SK-N-SH (cell line): ENCODE results near the gene TRIM50. TPM values are rescaled to one million over a fixed set of nuclear protein-coding genes. Genes with fewer than 3 reads are reported as not detected.

Source experiments
- CTCF ChIA-PET: fragments of 300-600, 350-600 bp; formaldehyde crosslinking; extraction: SDS; loops from one replicate; lab custom pipeline; 2021; lab: Yijun Ruan, JAX
- POLR2A ChIA-PET: fragments of 350-600 bp; sonication (Branson Sonifier 250); formaldehyde crosslinking; extraction: SDS; loops from one replicate; lab custom pipeline; 2020; ENCODE audit warnings: antibody characterized with exemption, inconsistent platforms; lab: Yijun Ruan, JAX
- DNase-seq: peaks from one replicate; pipeline ENCODE4 v3.0.0; 2012
- H2AFZ ChIP-seq: fragments of 200-600 bp; sonication (generic); 2 replicates; pipeline ENCODE4 v1.8.1; 2016; ENCODE audit warnings: antibody characterized with exemption, mild to moderate bottlenecking, low read depth
- H3F3A ChIP-seq: fragments of 200-600 bp; sonication (generic); replicated peaks from 2 replicates; pipeline ENCODE3; 2016; ENCODE audit warnings: antibody characterized with exemption, mild to moderate bottlenecking; ENCODE audit not compliant: insufficient read depth
- H3K27ac ChIP-seq, 2 experiments: fragments of 200-500 bp in 1 of 2; fragments of 200-600 bp in 1 of 2; sonication (Bioruptor generic) in 1 of 2; sonication (generic), shearing (Covaris generic) in 1 of 2; 2 replicates each; pipeline versions ENCODE4 v1.5.1 to v1.6.1; 2014 to 2016; ENCODE audit warnings: low read depth in 2 of 2, inconsistent platforms in 1 of 2, low read length in 1 of 2, mild to moderate bottlenecking in 1 of 2, mixed read lengths in 1 of 2
- H3K27me3 ChIP-seq: fragments of 200-600 bp; sonication (generic), shearing (Covaris generic); 2 replicates; pipeline ENCODE4 v1.6.1; 2016; ENCODE audit warnings: mixed run types; ENCODE audit not compliant: insufficient read depth
- H3K36me3 ChIP-seq, 2 experiments: fragments of 200-500 bp in 1 of 2; fragments of 200-600 bp in 1 of 2; sonication (Bioruptor generic) in 1 of 2; sonication (generic) in 1 of 2; replicated peaks in 1 of 2; 2 replicates each; pipeline versions ENCODE3 to v1.5.1; 2014 to 2016; ENCODE audit warnings: low read length in 1 of 2, mild to moderate bottlenecking in 1 of 2; ENCODE audit not compliant: insufficient read depth in 2 of 2, control insufficient read depth in 1 of 2
- H3K4me1 ChIP-seq, 2 experiments: fragments of 200-500 bp in 1 of 2; fragments of 200-600 bp in 1 of 2; sonication (Bioruptor generic) in 1 of 2; sonication (generic), shearing (Covaris generic) in 1 of 2; 2 replicates each; pipeline versions ENCODE4 v1.5.1 to v1.6.1; 2014 to 2016; ENCODE audit warnings: low read depth in 1 of 2, low read length in 1 of 2, mixed run types in 1 of 2; ENCODE audit not compliant: insufficient read depth in 2 of 2, control insufficient read depth in 1 of 2
- H3K4me2 ChIP-seq: fragments of 200-600 bp; sonication (generic), shearing (Covaris generic); 2 replicates; pipeline ENCODE4 v1.6.1; 2017; ENCODE audit warnings: mixed run types
- H3K4me3 ChIP-seq, 2 experiments: fragments of 200-500 bp in 1 of 2; fragments of 200-600 bp in 1 of 2; sonication (Bioruptor generic) in 1 of 2; sonication (generic), shearing (Covaris generic) in 1 of 2; 2 replicates each; pipeline versions ENCODE4 v1.5.1 to v1.8.1; 2014 to 2016; ENCODE audit warnings: low read depth in 2 of 2, inconsistent platforms in 1 of 2, low read length in 1 of 2, mild to moderate bottlenecking in 1 of 2, mixed read lengths in 1 of 2, moderate library complexity in 1 of 2
- H3K79me2 ChIP-seq: fragments of 200-600 bp; sonication (generic); 2 replicates; pipeline ENCODE4 v1.8.1; 2017; ENCODE audit warnings: mild to moderate bottlenecking; ENCODE audit not compliant: insufficient read depth
- H3K9ac ChIP-seq: fragments of 200-600 bp; sonication (generic); 2 replicates; pipeline ENCODE4 v1.6.1; 2017; ENCODE audit warnings: mixed run types
- H3K9me2 ChIP-seq: fragments of 200-600 bp; sonication (generic); 2 replicates; pipeline ENCODE4 v1.6.1; 2017; ENCODE audit warnings: mixed run types
- H3K9me3 ChIP-seq: fragments of 200-600 bp; sonication (generic); 2 replicates; pipeline ENCODE4 v1.6.1; 2017; ENCODE audit warnings: mixed run types, mild to moderate bottlenecking, moderate library complexity
- H4K20me1 ChIP-seq: fragments of 200-600 bp; sonication (generic); 2 replicates; pipeline ENCODE4 v1.6.1; 2017; ENCODE audit warnings: mild to moderate bottlenecking, mixed run types; ENCODE audit not compliant: insufficient read depth
- GATA2 ChIP-seq: sonication (generic); formaldehyde crosslinking; IDR thresholded peaks from 2 replicates; pipeline ENCODE4 v1.5.0; 2020; ENCODE audit warnings: mild to moderate bottlenecking, missing genetic modification reagents
- JUND ChIP-seq: IDR thresholded peaks from 2 replicates; pipeline ENCODE4 v1.4.0; 2012
- MEF2A ChIP-seq: IDR thresholded peaks from 2 replicates; pipeline ENCODE4 v1.4.0; 2012; ENCODE audit warnings: low read depth, borderline replicate concordance
- NRF1 ChIP-seq: IDR thresholded peaks from 2 replicates; pipeline ENCODE4 v1.6.1; 2012; ENCODE audit warnings: low read depth, mild to moderate bottlenecking, low read length
- POLR2AphosphoS5 ChIP-seq: IDR thresholded peaks from 2 replicates; pipeline ENCODE4 v1.6.1; 2012; ENCODE audit warnings: low read depth, low read length
- RFX5 ChIP-seq: IDR thresholded peaks from 2 replicates; pipeline ENCODE4 v1.6.1; 2012; ENCODE audit warnings: mild to moderate bottlenecking, improper control_type of control experiment, low read length
- TAF1 ChIP-seq: IDR thresholded peaks from 2 replicates; pipeline ENCODE4 v1.6.1; 2012; ENCODE audit warnings: low read depth, mild to moderate bottlenecking, low read length, moderate library complexity, borderline replicate concordance
- TEAD4 ChIP-seq: IDR thresholded peaks from 2 replicates; pipeline ENCODE4 v1.4.0; 2012; ENCODE audit warnings: mild to moderate bottlenecking, borderline replicate concordance; ENCODE audit not compliant: insufficient read depth
- WGBS: methylation state at CpG from one replicate; pipeline ENCODE4 v1.1.6; 2017; ENCODE audit warnings: low lambda C conversion rate; 5-methylcytosine and 5-hydroxymethylcytosine counted together
- polyA plus RNA-seq, 3 experiments: library from polyadenylated mRNA; depleted of rRNA; stranded (reverse); fragments of >200 nt; gene quantifications; 2 replicates each; pipeline ENCODE4 v1.2.3, GENCODE V29; 2012
- TF ChIP-seq, protein P1 (sequence below): fragments of 150-350 bp; IDR thresholded peaks from 2 replicates; pipeline ENCODE4 v1.6.1; 2016; ENCODE audit warnings: mild to moderate bottlenecking, low read depth, low read length
- TF ChIP-seq, protein P2 (sequence below): IDR thresholded peaks from 2 replicates; pipeline ENCODE4 v1.4.0; 2012; ENCODE audit warnings: low read depth
- TF ChIP-seq, protein P3 (sequence below): IDR thresholded peaks from 2 replicates; pipeline ENCODE4 v1.6.1; 2012; ENCODE audit warnings: mild to moderate bottlenecking, low read depth, low read length, moderate library complexity

Gene TRIM50
- polyA plus RNA-seq, 1 of the 3 experiments (the other 2 are of a cell fraction): not detected

DNA sequence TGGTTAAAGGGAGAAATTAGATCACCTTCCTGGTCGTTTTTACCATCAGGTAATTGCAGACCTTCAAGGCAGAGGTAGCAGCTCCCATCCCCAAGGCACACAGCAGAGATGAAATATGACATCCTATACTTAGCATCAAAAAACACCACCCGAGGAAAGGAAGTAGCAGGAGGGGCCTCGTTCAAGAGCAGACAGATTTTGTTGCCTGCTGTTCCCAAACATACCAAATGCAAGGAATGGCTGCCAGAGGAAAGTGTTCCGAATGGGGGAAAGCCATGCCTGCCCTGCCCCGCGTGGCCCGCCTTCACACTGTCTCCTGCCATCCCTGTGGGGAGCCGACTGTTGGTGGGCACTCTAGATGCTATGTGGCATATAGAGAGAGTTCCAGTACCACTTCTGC lies 18.1 kb upstream of the TRIM50 start:
- Histone ChIP-seq H3K27ac (no peak overlapping the region), H3K4me3 (no peak overlapping the region), H3K27me3 (no peaks in the 10 kb centered on the region), H2AFZ (no peak overlapping the region), H3K36me3 (no peaks in the 10 kb centered on the region), H3F3A (no peaks in the 10 kb centered on the region), H3K9ac (no peak overlapping the region), H3K9me2 (no peaks in the 10 kb centered on the region), H3K4me2 (no peak overlapping the region), H4K20me1 (no peaks in the 10 kb centered on the region), H3K4me1 (peaks cover 0 to 2% of the 10 kb centered on the region in 2 experiments; a peak in 1 of 4 replicates), H3K79me2 (no peaks in the 10 kb centered on the region), H3K9me3 (no peaks in the 10 kb centered on the region)
- 62% methylated on average over 8 of the region's 8 CpGs for WGBS
- no peak for DNase-seq
- ChIA-PET POLR2A (no interaction called here), CTCF (interaction anchor here (0.8 to 7.9 kb wide), 5 partner anchors 9 to 106 kb away, joined by 3 to 68 read pairs (median 5); no protein-coding TSS in a partner anchor)
- TF ChIP-seq JUND (no peak), RFX5 (no peak)

DNA sequence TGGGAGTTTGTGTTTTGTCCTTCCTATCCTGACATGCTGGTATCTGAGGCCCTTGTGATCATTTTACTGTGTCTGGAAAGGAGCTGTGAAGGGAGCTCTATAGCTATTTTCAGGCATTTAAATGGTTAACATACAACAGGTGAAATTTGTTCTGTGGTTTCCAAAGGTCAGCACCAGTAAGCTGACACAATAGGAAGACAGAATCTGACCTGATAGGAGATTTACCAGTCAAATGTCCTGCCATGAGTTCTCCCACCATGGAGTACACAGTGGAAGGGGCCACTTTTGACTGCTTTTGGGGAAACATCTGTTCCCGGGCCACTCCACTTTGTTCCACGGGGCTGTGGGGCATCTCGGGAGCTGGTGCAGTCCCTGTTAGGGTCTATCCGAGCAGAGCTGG lies 17.7 kb upstream of the TRIM50 start:
- Histone ChIP-seq H3K27me3 (no peaks in the 10 kb centered on the region; the same call in 1 of the 2 replicates), H3K36me3 (no peaks in the 10 kb centered on the region), H3K4me1 (peaks cover 0 to 2% of the 10 kb centered on the region in 2 experiments; a peak in 1 of 4 replicates), H3K9ac (no peak overlapping the region), H2AFZ (no peak overlapping the region), H3K9me2 (no peaks in the 10 kb centered on the region), H3K4me3 (no peak overlapping the region), H3K27ac (no peak overlapping the region), H3K9me3 (no peaks in the 10 kb centered on the region), H3K79me2 (no peaks in the 10 kb centered on the region), H3F3A (no peaks in the 10 kb centered on the region), H4K20me1 (no peaks in the 10 kb centered on the region), H3K4me2 (no peak overlapping the region)
- WGBS: 68% methylated on average over 3 of the region's 4 CpGs
- POLR2A ChIA-PET: no interaction called here
- TF ChIP-seq, protein P1, sequence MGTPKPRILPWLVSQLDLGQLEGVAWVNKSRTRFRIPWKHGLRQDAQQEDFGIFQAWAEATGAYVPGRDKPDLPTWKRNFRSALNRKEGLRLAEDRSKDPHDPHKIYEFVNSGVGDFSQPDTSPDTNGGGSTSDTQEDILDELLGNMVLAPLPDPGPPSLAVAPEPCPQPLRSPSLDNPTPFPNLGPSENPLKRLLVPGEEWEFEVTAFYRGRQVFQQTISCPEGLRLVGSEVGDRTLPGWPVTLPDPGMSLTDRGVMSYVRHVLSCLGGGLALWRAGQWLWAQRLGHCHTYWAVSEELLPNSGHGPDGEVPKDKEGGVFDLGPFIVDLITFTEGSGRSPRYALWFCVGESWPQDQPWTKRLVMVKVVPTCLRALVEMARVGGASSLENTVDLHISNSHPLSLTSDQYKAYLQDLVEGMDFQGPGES: no peak
- no peak for TF ChIP-seq TEAD4
- TF ChIP-seq RFX5: no peak
- TF ChIP-seq NRF1: no peak
- TF ChIP-seq POLR2AphosphoS5: no peak
- TF ChIP-seq, protein P2, sequence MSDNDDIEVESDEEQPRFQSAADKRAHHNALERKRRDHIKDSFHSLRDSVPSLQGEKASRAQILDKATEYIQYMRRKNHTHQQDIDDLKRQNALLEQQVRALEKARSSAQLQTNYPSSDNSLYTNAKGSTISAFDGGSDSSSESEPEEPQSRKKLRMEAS: no peak
- TF ChIP-seq MEF2A: no peak
- TF ChIP-seq TAF1: no peak
- no peak for TF ChIP-seq GATA2
- TF ChIP-seq, protein P3, sequence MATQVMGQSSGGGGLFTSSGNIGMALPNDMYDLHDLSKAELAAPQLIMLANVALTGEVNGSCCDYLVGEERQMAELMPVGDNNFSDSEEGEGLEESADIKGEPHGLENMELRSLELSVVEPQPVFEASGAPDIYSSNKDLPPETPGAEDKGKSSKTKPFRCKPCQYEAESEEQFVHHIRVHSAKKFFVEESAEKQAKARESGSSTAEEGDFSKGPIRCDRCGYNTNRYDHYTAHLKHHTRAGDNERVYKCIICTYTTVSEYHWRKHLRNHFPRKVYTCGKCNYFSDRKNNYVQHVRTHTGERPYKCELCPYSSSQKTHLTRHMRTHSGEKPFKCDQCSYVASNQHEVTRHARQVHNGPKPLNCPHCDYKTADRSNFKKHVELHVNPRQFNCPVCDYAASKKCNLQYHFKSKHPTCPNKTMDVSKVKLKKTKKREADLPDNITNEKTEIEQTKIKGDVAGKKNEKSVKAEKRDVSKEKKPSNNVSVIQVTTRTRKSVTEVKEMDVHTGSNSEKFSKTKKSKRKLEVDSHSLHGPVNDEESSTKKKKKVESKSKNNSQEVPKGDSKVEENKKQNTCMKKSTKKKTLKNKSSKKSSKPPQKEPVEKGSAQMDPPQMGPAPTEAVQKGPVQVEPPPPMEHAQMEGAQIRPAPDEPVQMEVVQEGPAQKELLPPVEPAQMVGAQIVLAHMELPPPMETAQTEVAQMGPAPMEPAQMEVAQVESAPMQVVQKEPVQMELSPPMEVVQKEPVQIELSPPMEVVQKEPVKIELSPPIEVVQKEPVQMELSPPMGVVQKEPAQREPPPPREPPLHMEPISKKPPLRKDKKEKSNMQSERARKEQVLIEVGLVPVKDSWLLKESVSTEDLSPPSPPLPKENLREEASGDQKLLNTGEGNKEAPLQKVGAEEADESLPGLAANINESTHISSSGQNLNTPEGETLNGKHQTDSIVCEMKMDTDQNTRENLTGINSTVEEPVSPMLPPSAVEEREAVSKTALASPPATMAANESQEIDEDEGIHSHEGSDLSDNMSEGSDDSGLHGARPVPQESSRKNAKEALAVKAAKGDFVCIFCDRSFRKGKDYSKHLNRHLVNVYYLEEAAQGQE: no peak
- DNase-seq: no peak
- CTCF ChIA-PET: interaction anchor here (1.4 to 7.9 kb wide), 4 partner anchors 10 to 106 kb away, joined by 4 to 68 read pairs (median 6); no protein-coding TSS in a partner anchor
